ENCODE measurements around the gene JUNB. TPM values are rescaled to one million over a fixed set of nuclear protein-coding genes. Genes with fewer than 3 reads are reported as not detected.

Gene JUNB
- total and polyA plus RNA-seq, 2 of the 13 experiments (the other 11 are each of a cell fraction or from before 2014, with no cell fraction given), result 7.7 to 8.2 TPM

DNA sequence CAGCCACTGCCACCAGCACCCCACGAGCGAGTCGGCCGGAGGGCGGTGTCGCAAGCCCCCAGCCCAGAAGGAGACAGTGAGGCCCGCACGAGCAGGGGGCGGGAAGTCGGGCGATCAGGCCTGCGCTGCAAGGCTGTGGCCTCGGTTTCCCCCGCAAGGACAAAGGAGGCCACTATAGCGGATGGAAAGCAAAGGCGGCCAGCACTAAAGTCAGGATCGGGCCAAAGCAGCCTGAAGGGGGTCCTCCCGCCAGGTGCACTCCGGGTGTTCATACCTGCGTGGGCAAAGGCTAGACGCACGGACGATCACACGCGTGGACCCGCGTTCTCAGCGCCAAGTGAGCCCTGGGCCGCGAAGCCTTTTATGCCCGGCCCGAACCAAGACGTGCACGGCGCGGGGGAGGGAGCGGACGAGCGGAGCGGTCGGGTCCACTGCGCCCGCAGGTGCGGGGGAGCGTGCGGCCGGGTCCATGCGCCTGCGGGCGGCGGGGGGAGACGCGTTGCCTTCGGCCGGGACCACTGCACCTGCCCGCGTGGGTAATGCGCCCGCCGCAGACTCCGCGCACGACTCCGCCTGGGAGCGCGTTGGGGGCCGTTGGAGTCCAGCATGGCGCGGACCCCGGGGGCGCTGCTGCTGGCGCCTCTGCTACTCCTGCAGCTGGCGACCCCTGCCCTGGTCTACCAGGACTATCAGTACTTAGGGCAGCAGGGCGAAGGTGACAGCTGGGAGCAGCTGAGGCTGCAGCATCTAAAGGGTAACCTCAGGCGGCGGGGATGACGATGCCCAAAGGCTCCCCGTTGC is 10.4 kb downstream of the JUNB start, which contains the start of the genes PRDX2 and THSD8 (continued):
- TF ChIP-seq, protein P1, sequence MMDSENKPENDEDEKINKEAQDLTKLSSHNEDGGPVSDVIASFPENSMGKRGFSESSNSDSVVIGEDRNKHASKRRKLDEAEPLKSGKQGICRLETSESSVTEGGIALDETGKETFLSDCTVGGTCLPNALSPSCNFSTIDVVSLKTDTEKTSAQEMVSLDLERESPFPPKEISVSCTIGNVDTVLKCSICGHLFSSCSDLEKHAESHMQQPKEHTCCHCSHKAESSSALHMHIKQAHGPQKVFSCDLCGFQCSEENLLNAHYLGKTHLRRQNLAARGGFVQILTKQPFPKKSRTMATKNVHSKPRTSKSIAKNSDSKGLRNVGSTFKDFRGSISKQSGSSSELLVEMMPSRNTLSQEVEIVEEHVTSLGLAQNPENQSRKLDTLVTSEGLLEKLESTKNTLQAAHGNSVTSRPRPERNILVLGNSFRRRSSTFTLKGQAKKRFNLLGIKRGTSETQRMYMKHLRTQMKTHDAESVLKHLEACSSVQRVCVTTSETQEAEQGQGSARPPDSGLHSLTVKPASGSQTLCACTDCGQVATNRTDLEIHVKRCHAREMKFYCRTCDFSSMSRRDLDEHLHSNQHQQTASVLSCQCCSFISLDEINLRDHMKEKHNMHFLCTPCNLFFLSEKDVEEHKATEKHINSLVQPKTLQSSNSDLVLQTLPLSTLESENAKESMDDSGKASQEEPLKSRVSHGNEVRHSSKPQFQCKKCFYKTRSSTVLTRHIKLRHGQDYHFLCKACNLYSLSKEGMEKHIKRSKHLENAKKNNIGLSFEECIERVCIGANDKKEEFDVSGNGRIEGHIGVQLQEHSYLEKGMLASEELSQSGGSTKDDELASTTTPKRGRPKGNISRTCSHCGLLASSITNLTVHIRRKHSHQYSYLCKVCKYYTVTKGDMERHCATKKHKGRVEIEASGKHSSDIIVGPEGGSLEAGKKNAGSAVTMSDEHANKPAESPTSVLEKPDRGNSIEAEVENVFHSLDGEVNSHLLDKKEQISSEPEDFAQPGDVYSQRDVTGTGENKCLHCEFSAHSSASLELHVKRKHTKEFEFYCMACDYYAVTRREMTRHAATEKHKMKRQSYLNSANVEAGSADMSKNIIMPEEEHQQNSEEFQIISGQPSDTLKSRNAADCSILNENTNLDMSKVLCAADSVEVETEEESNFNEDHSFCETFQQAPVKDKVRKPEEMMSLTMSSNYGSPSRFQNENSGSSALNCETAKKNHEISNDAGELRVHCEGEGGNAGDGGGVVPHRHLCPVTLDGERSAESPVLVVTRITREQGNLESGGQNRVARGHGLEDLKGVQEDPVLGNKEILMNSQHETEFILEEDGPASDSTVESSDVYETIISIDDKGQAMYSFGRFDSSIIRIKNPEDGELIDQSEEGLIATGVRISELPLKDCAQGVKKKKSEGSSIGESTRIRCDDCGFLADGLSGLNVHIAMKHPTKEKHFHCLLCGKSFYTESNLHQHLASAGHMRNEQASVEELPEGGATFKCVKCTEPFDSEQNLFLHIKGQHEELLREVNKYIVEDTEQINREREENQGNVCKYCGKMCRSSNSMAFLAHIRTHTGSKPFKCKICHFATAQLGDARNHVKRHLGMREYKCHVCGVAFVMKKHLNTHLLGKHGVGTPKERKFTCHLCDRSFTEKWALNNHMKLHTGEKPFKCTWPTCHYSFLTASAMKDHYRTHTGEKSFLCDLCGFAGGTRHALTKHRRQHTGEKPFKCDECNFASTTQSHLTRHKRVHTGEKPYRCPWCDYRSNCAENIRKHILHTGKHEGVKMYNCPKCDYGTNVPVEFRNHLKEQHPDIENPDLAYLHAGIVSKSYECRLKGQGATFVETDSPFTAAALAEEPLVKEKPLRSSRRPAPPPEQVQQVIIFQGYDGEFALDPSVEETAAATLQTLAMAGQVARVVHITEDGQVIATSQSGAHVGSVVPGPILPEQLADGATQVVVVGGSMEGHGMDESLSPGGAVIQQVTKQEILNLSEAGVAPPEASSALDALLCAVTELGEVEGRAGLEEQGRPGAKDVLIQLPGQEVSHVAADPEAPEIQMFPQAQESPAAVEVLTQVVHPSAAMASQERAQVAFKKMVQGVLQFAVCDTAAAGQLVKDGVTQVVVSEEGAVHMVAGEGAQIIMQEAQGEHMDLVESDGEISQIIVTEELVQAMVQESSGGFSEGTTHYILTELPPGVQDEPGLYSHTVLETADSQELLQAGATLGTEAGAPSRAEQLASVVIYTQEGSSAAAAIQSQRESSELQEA (CRISPR knock-in tag; IDR thresholded peaks at IDR 0.05; ENCODE audit: not compliant biosample characterization), result peak; percentile 70
- no peak for TF ChIP-seq NONO (IDR thresholded peaks at IDR 0.05)
- TF ChIP-seq NONO (CRISPR knock-in tag; conservative IDR thresholded peaks at IDR 0.05), result peak; percentile 96
- TF ChIP-seq, protein P2, sequence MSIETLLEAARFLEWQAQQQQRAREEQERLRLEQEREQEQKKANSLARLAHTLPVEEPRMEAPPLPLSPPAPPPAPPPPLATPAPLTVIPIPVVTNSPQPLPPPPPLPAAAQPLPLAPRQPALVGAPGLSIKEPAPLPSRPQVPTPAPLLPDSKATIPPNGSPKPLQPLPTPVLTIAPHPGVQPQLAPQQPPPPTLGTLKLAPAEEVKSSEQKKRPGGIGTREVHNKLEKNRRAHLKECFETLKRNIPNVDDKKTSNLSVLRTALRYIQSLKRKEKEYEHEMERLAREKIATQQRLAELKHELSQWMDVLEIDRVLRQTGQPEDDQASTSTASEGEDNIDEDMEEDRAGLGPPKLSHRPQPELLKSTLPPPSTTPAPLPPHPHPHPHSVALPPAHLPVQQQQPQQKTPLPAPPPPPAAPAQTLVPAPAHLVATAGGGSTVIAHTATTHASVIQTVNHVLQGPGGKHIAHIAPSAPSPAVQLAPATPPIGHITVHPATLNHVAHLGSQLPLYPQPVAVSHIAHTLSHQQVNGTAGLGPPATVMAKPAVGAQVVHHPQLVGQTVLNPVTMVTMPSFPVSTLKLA (IDR thresholded peaks at IDR 0.05), result no peak
- TF ChIP-seq, protein P3, sequence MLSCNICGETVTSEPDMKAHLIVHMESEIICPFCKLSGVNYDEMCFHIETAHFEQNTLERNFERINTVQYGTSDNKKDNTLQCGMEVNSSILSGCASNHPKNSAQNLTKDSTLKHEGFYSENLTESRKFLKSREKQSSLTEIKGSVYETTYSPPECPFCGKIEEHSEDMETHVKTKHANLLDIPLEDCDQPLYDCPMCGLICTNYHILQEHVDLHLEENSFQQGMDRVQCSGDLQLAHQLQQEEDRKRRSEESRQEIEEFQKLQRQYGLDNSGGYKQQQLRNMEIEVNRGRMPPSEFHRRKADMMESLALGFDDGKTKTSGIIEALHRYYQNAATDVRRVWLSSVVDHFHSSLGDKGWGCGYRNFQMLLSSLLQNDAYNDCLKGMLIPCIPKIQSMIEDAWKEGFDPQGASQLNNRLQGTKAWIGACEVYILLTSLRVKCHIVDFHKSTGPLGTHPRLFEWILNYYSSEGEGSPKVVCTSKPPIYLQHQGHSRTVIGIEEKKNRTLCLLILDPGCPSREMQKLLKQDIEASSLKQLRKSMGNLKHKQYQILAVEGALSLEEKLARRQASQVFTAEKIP (CRISPR knock-in tag; IDR thresholded peaks at IDR 0.05; ENCODE audit: borderline replicate concordance), result no peak
- TF ChIP-seq, protein P4, sequence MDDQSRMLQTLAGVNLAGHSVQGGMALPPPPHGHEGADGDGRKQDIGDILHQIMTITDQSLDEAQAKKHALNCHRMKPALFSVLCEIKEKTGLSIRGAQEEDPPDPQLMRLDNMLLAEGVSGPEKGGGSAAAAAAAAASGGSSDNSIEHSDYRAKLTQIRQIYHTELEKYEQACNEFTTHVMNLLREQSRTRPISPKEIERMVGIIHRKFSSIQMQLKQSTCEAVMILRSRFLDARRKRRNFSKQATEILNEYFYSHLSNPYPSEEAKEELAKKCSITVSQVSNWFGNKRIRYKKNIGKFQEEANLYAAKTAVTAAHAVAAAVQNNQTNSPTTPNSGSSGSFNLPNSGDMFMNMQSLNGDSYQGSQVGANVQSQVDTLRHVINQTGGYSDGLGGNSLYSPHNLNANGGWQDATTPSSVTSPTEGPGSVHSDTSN (CRISPR knock-in tag; IDR thresholded peaks at IDR 0.05; ENCODE audit: borderline replicate concordance), result no peak
- TF ChIP-seq ZNF430 (CRISPR knock-in tag; IDR thresholded peaks at IDR 0.05), result peak; percentile 97
- TF ChIP-seq, protein P5, sequence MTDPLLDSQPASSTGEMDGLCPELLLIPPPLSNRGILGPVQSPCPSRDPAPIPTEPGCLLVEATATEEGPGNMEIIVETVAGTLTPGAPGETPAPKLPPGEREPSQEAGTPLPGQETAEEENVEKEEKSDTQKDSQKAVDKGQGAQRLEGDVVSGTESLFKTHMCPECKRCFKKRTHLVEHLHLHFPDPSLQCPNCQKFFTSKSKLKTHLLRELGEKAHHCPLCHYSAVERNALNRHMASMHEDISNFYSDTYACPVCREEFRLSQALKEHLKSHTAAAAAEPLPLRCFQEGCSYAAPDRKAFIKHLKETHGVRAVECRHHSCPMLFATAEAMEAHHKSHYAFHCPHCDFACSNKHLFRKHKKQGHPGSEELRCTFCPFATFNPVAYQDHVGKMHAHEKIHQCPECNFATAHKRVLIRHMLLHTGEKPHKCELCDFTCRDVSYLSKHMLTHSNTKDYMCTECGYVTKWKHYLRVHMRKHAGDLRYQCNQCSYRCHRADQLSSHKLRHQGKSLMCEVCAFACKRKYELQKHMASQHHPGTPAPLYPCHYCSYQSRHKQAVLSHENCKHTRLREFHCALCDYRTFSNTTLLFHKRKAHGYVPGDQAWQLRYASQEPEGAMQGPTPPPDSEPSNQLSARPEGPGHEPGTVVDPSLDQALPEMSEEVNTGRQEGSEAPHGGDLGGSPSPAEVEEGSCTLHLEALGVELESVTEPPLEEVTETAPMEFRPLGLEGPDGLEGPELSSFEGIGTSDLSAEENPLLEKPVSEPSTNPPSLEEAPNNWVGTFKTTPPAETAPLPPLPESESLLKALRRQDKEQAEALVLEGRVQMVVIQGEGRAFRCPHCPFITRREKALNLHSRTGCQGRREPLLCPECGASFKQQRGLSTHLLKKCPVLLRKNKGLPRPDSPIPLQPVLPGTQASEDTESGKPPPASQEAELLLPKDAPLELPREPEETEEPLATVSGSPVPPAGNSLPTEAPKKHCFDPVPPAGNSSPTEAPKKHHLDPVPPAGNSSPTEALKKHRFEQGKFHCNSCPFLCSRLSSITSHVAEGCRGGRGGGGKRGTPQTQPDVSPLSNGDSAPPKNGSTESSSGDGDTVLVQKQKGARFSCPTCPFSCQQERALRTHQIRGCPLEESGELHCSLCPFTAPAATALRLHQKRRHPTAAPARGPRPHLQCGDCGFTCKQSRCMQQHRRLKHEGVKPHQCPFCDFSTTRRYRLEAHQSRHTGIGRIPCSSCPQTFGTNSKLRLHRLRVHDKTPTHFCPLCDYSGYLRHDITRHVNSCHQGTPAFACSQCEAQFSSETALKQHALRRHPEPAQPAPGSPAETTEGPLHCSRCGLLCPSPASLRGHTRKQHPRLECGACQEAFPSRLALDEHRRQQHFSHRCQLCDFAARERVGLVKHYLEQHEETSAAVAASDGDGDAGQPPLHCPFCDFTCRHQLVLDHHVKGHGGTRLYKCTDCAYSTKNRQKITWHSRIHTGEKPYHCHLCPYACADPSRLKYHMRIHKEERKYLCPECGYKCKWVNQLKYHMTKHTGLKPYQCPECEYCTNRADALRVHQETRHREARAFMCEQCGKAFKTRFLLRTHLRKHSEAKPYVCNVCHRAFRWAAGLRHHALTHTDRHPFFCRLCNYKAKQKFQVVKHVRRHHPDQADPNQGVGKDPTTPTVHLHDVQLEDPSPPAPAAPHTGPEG (CRISPR knock-in tag; IDR thresholded peaks at IDR 0.05), result peak; percentile 77

Measured in HepG2 (cell line).